Vagina (tissue), 2 donors: ENCODE measurements around the gene ANO2.

Source experiments
- POLR2AphosphoS5 ChIP-seq, 2 donors: sonication (generic); formaldehyde crosslinking; IDR thresholded peaks; one replicate each; pipeline ENCODE4 v1.9.0; 2017; ENCODE audit warnings: antibody characterized with exemption in 2 of 2, mild to moderate bottlenecking in 2 of 2, low read depth in 1 of 2; ENCODE audit not compliant: insufficient read depth in 1 of 2
- TF ChIP-seq, protein P1 (sequence below), 3 experiments: fragments of 450-650 bp in 2 of 3; fragments of 200-600 bp in 1 of 3; sonication (generic) in 1 of 3; IDR thresholded peaks; one replicate each; pipeline ENCODE4 v1.5.1; 2017 to 2019; ENCODE audit warnings: antibody characterized with exemption in 3 of 3, mild to moderate bottlenecking in 2 of 3, moderate library complexity in 2 of 3

GRCh38 chr12:5739917-5740316, 205.1 kb downstream of the ANO2 start:
- TF ChIP-seq POLR2AphosphoS5 (IDR thresholded peaks at IDR 0.05; ENCODE audit: insufficient read depth in 1 of 2, low read depth in 1 of 2) = no peak
- TF ChIP-seq, protein P1, sequence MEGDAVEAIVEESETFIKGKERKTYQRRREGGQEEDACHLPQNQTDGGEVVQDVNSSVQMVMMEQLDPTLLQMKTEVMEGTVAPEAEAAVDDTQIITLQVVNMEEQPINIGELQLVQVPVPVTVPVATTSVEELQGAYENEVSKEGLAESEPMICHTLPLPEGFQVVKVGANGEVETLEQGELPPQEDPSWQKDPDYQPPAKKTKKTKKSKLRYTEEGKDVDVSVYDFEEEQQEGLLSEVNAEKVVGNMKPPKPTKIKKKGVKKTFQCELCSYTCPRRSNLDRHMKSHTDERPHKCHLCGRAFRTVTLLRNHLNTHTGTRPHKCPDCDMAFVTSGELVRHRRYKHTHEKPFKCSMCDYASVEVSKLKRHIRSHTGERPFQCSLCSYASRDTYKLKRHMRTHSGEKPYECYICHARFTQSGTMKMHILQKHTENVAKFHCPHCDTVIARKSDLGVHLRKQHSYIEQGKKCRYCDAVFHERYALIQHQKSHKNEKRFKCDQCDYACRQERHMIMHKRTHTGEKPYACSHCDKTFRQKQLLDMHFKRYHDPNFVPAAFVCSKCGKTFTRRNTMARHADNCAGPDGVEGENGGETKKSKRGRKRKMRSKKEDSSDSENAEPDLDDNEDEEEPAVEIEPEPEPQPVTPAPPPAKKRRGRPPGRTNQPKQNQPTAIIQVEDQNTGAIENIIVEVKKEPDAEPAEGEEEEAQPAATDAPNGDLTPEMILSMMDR (IDR thresholded peaks at IDR 0.05) = no peak
